A549 (cell line): ENCODE results near the gene HIGD1C. TPM values are rescaled to one million over a fixed set of nuclear protein-coding genes. Genes with fewer than 3 reads are reported as not detected.
"Not testable (repeated sequence)": the region's sequence is repeated elsewhere in the genome, so short reads cannot be mapped to it uniquely, and the experiment has no call there.

ENCODE experiments used
- ATAC-seq, 2 experiments: fragments of 200-7000 bp in 1 of 2; fragments of >200 bp in 1 of 2; cut with Nextera tagmentation in 1 of 2; cut with Tn5 transposase in 1 of 2; 3 replicates each; pipeline versions ENCODE4 v1.8.0 to v1.9.1; 2018 to 2020; ENCODE audit warnings: mild to moderate bottlenecking in 1 of 2, moderate library complexity in 1 of 2
- CTCF ChIA-PET: fragments of 300-600 bp; sonication (Branson Sonifier 250); formaldehyde crosslinking; extraction: SDS; loops from one replicate; lab custom pipeline; 2021; ENCODE audit warnings: antibody characterized with exemption, inconsistent platforms; lab: Yijun Ruan, JAX
- POLR2A ChIA-PET: fragments of 350-600 bp; formaldehyde crosslinking; extraction: SDS; loops from one replicate; lab custom pipeline; 2021; ENCODE audit warnings: antibody characterized with exemption, inconsistent platforms; lab: Yijun Ruan, JAX
- DNase-seq, 2 experiments: peaks; one replicate each; pipeline versions ENCODE4 v3.0.0 to v3.0.0-alpha.2; 2011 to 2016; ENCODE audit warnings: low read depth in 1 of 2, low spot score in 1 of 2
- FAIRE-seq: peaks from 2 replicates; lab custom pipeline; 2011; peaks lifted over from hg19 to GRCh38; lab: Jason Lieb, UNC
- H3K27ac ChIP-seq, 2 experiments: fragments of >200 bp; sonication (Bioruptor Twin); formaldehyde crosslinking; 3 replicates each; pipeline ENCODE4 v1.5.1; 2016 to 2017
- H3K4me1 ChIP-seq: fragments of >200 bp; sonication (Bioruptor Twin); formaldehyde crosslinking; 3 replicates; pipeline ENCODE4 v1.6.1; 2016
- H3K4me2 ChIP-seq: fragments of >200 bp; sonication (Bioruptor Twin); formaldehyde crosslinking; 3 replicates; pipeline ENCODE4 v1.6.1; 2016
- H3K4me3 ChIP-seq: fragments of >200 bp; sonication (Bioruptor Twin); formaldehyde crosslinking; 3 replicates; pipeline ENCODE4 v1.5.1; 2016
- H3K9me3 ChIP-seq: fragments of >200 bp; sonication (Bioruptor Twin); formaldehyde crosslinking; 3 replicates; pipeline ENCODE4 v1.6.1; 2016
- BCL3 ChIP-seq: fragments of >200 bp; sonication (Bioruptor Twin); formaldehyde crosslinking; IDR thresholded peaks from 3 replicates; pipeline ENCODE4 v1.6.1; 2016
- CBX8 ChIP-seq: fragments of 200-600 bp; sonication (generic); IDR thresholded peaks from 2 replicates; pipeline ENCODE4 v1.6.1; 2016
- CEBPB ChIP-seq, 2 experiments: fragments of >200 bp in 1 of 2; sonication (Bioruptor Twin) in 1 of 2; formaldehyde crosslinking in 1 of 2; IDR thresholded peaks; 2 replicates each; pipeline ENCODE4 v1.6.1; 2012 to 2016
- CHD4 ChIP-seq: fragments of 200-600 bp; sonication (generic); IDR thresholded peaks from 2 replicates; pipeline ENCODE4 v1.6.1; 2016; ENCODE audit warnings: antibody characterized with exemption, mild to moderate bottlenecking, borderline replicate concordance
- EHF ChIP-seq: fragments of 250-450 bp; sonication (Bioruptor Pico); IDR thresholded peaks from 2 replicates; pipeline ENCODE4 v1.5.0; 2020; ENCODE audit warnings: mild to moderate bottlenecking
- ELK1 ChIP-seq: fragments of 150-350 bp; IDR thresholded peaks from 2 replicates; pipeline ENCODE4 v1.6.1; 2014; ENCODE audit warnings: low read depth, mild to moderate bottlenecking, low read length
- EP300 ChIP-seq, 2 experiments: fragments of >200 bp; sonication (Bioruptor Twin); formaldehyde crosslinking; IDR thresholded peaks; 2 replicates in 1 of 2; 3 replicates in 1 of 2; pipeline ENCODE4 v1.6.1; 2016 to 2017
- FOSB ChIP-seq: fragments of 250-450 bp; sonication (Bioruptor Pico); IDR thresholded peaks from 2 replicates; pipeline ENCODE4 v1.5.0; 2020; ENCODE audit warnings: mild to moderate bottlenecking, moderate library complexity
- GATA3 ChIP-seq: IDR thresholded peaks from 2 replicates; pipeline ENCODE4 v1.6.1; 2012; ENCODE audit warnings: borderline replicate concordance
- HEYL ChIP-seq: fragments of 250-450 bp; sonication (Bioruptor Pico); IDR thresholded peaks from 2 replicates; pipeline ENCODE4 v1.8.0; 2021; ENCODE audit warnings: mild to moderate bottlenecking, moderate library complexity
- JUN ChIP-seq, 2 experiments: fragments of >200 bp; sonication (Bioruptor Twin); formaldehyde crosslinking; IDR thresholded peaks; 2 replicates in 1 of 2; 3 replicates in 1 of 2; pipeline ENCODE4 v1.6.1; 2016 to 2017
- JUNB ChIP-seq: fragments of >200 bp; sonication (Bioruptor Twin); formaldehyde crosslinking; IDR thresholded peaks from 2 replicates; pipeline ENCODE4 v1.6.1; 2016
- MAFK ChIP-seq: fragments of 450-650 bp; IDR thresholded peaks from 2 replicates; pipeline ENCODE4 v1.6.1; 2014; ENCODE audit not compliant: partially characterized antibody
- NPAS2 ChIP-seq: fragments of 250-450 bp; sonication (Bioruptor Pico); IDR thresholded peaks from 2 replicates; pipeline ENCODE4 v1.8.0; 2022; ENCODE audit warnings: mild to moderate bottlenecking, moderate library complexity, borderline replicate concordance
- PHF8 ChIP-seq: fragments of 200-600 bp; sonication (generic); IDR thresholded peaks from 2 replicates; pipeline ENCODE4 v1.6.1; 2016; ENCODE audit warnings: low read depth, mild to moderate bottlenecking, antibody characterized with exemption, moderate library complexity, borderline replicate concordance
- REST ChIP-seq: fragments of 200-600 bp; sonication (generic); IDR thresholded peaks from 2 replicates; pipeline ENCODE4 v1.6.1; 2016; ENCODE audit warnings: antibody characterized with exemption, mild to moderate bottlenecking, moderate library complexity
- RFX5 ChIP-seq: fragments of 450-650 bp; IDR thresholded peaks from 2 replicates; pipeline ENCODE4 v1.7.1; 2014; ENCODE audit warnings: antibody characterized with exemption, mild to moderate bottlenecking, moderate library complexity
- SREBF2 ChIP-seq: fragments of 450-650 bp; IDR thresholded peaks from 2 replicates; pipeline ENCODE4 v1.6.1; 2014; ENCODE audit warnings: mild to moderate bottlenecking, moderate library complexity
- TP53 ChIP-seq: fragments of 250-450 bp; sonication (Bioruptor Pico); IDR thresholded peaks from 2 replicates; pipeline ENCODE4 v1.5.0; 2021; ENCODE audit warnings: mild to moderate bottlenecking, moderate library complexity
- USF2 ChIP-seq: fragments of 450-650 bp; IDR thresholded peaks from 2 replicates; pipeline ENCODE4 v1.6.1; 2014; ENCODE audit warnings: antibody characterized with exemption
- ZC3H11A ChIP-seq: fragments of 450-650 bp; IDR thresholded peaks from 2 replicates; pipeline ENCODE4 v1.6.1; 2014; ENCODE audit warnings: antibody characterized with exemption, mild to moderate bottlenecking
- ZFP36 ChIP-seq: fragments of 450-650 bp; IDR thresholded peaks from 2 replicates; pipeline ENCODE4 v1.6.1; 2014; ENCODE audit warnings: borderline replicate concordance; ENCODE audit not compliant: partially characterized antibody
- ZNF302 ChIP-seq: fragments of 250-450 bp; sonication (Bioruptor Pico); IDR thresholded peaks from 2 replicates; pipeline ENCODE4 v1.9.0; 2021; ENCODE audit warnings: inconsistent platforms, mild to moderate bottlenecking, moderate library complexity
- ZSCAN20 ChIP-seq: fragments of 250-450 bp; sonication (Bioruptor Pico); IDR thresholded peaks from 2 replicates; pipeline ENCODE4 v1.8.0; 2022; ENCODE audit warnings: mild to moderate bottlenecking, moderate library complexity
- WGBS: methylation state at CpG from one replicate; pipeline ENCODE4 v1.1.6; 2017; ENCODE audit errors: missing lambda C conversion rate; 5-methylcytosine and 5-hydroxymethylcytosine counted together
- polyA plus RNA-seq, 4 experiments: library from polyadenylated mRNA; depleted of rRNA in 3 of 4; stranded (reverse); fragments of >200 nt; fragmentation: RNase III in 1 of 4; extraction: RNeasy Plus Mini Kit Qiagen cat#74134 plus additional on column Dnase treatment in 1 of 4; gene quantifications; 2 replicates in 3 of 4; 3 replicates in 1 of 4; pipeline ENCODE4 v1.2.3, GENCODE V29; 2011 to 2017

Gene HIGD1C
- polyA plus RNA-seq, 2 of the 4 experiments (the other 2 are of a cell fraction) = not detected

- POLR2A ChIA-PET = interaction anchor here (0.6 to 0.7 kb wide), 2 partner anchors 205 to 318 kb away, joined by 6 to 7 read pairs; partner anchors contain the start of gene POU6F1
- CTCF ChIA-PET = interaction anchor here (1.4 to 1.8 kb wide), 2 partner anchors 27 to 248 kb away, joined by 4 to 5 read pairs; no protein-coding TSS in a partner anchor
- 93% methylated on average over 7 of the region's 7 CpGs for WGBS
- ATAC-seq = no peak
- no peak for FAIRE-seq
- Histone ChIP-seq H3K4me3 (no peak overlapping the region), H3K9me3 (no peaks in the 10 kb centered on the region), H3K4me1 (peaks cover 6% of the 10 kb centered on the region; the same call in 1 of the 3 replicates), H3K4me2 (no peak overlapping the region), H3K27ac (no peak overlapping the region)
- no peak for DNase-seq
- TF ChIP-seq RFX5 (no peak), CEBPB (IDR thresholded peaks at IDR 0.05) (no peak), JUN (IDR thresholded peaks at IDR 0.05) (no peak), SREBF2 (no peak), JUNB (no peak), BCL3 (no peak), CHD4 (no peak), EP300 (IDR thresholded peaks at IDR 0.05) (no peak), MAFK (no peak), PHF8 (no peak)
Observed at GRCh38 chr12:51013441-51013840, 61.1 kb downstream of the HIGD1C start.

- H3K4me3 ChIP-seq, DNase-seq, H3K4me1 ChIP-seq, H3K4me2 ChIP-seq, FAIRE-seq, CTCF ChIA-PET, H3K9me3 ChIP-seq, POLR2A ChIA-PET, ATAC-seq, H3K27ac ChIP-seq: not testable (repeated sequence)
- 93% methylated on average over 9 of the region's 9 CpGs for WGBS
Observed at GRCh38 chr12:51014467-51014866, 62.1 kb downstream of the HIGD1C start.

GRCh38 chr12:51017452-51017851 lies 65.1 kb downstream of the HIGD1C start:
- no peaks in the 10 kb centered on the region for H3K9me3 ChIP-seq
- H3K4me2 ChIP-seq = no peak overlapping the region
- CTCF ChIA-PET = interaction anchor here (0.6 to 2.9 kb wide), 4 partner anchors 8 to 227 kb away, joined by 3 to 15 read pairs (median 4); no protein-coding TSS in a partner anchor
- H3K27ac ChIP-seq = no peak overlapping the region
- no peak overlapping the region for H3K4me3 ChIP-seq
- TF ChIP-seq NPAS2 (CRISPR knock-in tag) = no peak
- no peak for TF ChIP-seq CEBPB (IDR thresholded peaks at IDR 0.05)
- TF ChIP-seq CBX8 = no peak
- no peak for TF ChIP-seq ZNF302
- no peak for TF ChIP-seq TP53 (CRISPR knock-in tag)
- no peak for ATAC-seq
- H3K4me1 ChIP-seq = peaks cover 8% of the 10 kb centered on the region; the same call in 2 of the 3 replicates
- no peak for FAIRE-seq
- POLR2A ChIA-PET = no interaction called here
- no peak for DNase-seq

GRCh38 chr12:51018956-51019355 lies 66.6 kb downstream of the HIGD1C start:
- ChIA-PET POLR2A (no interaction called here), CTCF (interaction anchor here (0.8 to 2.9 kb wide), 7 partner anchors 9 to 944 kb away, joined by 3 to 15 read pairs (median 4); no protein-coding TSS in a partner anchor)
- Histone ChIP-seq H3K4me2 (no peak overlapping the region), H3K9me3 (no peaks in the 10 kb centered on the region), H3K27ac (no peak overlapping the region), H3K4me3 (no peak overlapping the region), H3K4me1 (peaks cover 14% of the 10 kb centered on the region)
- TF ChIP-seq ZFP36 (no peak), PHF8 (no peak), ZSCAN20 (CRISPR knock-in tag) (no peak), EHF (CRISPR knock-in tag) (no peak), CEBPB (IDR thresholded peaks at IDR 0.05) (no peak), JUNB (no peak), REST (no peak), USF2 (no peak), ELK1 (no peak), CHD4 (no peak), HEYL (CRISPR knock-in tag) (no peak), ZC3H11A (no peak), GATA3 (no peak), FOSB (CRISPR knock-in tag) (no peak)
- ATAC-seq (no peak), DNase-seq (no peak), FAIRE-seq (no peak)
- 92% methylated on average over 2 of the region's 2 CpGs for WGBS
